GM19239 (cell line): ENCODE results near the gene PRKCQ.
"Not testable (repeated sequence)": the region's sequence is repeated elsewhere in the genome, so short reads cannot be mapped to it uniquely, and the experiment has no call there.

ENCODE experiments used
- DNase-seq: peaks from one replicate; pipeline ENCODE4 v3.0.0; 2011; ENCODE audit warnings: low spot score; ENCODE audit not compliant: insufficient read length
- FAIRE-seq: peaks from 2 replicates; lab custom pipeline; 2011; peaks lifted over from hg19 to GRCh38; lab: Jason Lieb, UNC

PRKCQ gene

DNA sequence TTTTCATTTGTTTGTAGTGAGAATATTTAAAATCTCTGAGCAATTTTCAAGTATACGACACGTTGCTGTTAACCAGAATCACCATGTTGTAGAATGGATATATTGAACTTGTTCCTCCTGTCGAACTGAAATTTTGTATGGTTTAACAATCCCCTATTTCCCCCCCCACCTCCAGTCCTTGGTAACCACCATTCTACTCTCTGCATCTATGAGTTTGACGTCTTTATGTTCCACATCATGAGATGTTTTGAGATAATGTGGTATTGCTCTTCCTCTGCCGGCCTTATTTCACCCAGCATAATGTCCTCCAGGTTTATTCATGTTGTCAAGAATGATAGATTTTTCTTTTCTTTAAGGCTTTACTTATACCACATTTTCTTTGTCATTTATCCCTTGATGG, 17.4 kb upstream of the PRKCQ start:
- FAIRE-seq, result no peak
- no peak for DNase-seq

DNA sequence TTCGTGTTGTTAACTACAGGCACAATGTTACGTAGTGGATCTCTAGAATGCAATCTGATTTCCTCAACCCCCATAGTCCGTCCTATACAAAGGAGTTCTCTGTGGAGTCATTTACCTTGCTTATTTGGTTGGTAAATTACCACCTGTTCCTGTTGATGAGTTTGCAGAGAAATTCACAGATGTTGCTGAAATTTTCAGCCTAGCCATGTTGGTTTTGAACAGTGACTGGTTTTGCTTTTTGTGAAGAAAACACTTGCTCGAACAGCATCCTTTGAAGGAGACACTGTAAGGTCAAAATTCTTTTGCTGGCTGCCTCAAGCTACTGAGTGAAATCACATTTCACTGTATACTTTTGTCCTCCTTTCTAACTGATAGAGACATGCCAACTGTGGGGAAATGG, 15.4 kb upstream of the PRKCQ start:
- DNase-seq (no peak), FAIRE-seq (no peak)

DNA sequence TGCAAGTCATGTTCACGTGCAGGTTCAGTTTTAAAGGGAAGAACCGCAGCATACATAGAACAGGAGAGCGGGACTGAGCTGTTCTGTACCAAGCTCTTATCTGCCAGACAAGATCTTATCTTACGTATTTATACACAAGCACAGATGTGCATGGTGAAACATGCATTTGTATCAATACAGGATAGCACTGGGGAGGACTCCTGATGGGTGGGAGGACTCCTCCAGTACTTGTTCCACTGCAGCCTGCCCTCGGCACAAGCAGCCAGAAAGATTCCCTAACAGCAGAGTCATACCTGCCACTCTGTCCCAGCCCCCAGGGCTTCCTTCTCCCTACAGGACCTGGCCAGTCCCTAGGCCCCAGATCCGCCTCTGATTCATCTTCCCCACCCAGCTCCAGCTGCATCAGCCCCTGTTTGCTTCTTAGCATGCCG, 13.2 kb upstream of the PRKCQ start:
- no peak for DNase-seq
- FAIRE-seq, result no peak

DNA sequence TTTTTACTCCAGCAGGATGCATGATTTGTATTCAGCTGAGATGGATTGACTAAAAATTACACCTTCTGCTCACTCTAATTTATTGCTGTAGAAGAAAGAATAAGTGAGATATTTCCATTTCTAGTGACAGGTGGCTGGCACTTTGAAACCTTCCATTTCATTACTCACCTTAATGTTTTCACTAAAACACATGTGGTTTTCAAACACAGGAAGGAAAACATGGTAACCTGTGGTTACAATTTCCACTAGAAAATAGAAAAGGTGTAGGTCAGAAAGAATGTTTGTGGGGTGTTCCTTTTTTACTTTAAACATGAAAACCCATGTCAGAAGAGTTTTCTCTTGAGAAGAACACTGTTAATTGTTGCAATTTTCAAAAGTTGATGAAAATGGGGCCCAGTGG, 12.0 kb upstream of the PRKCQ start:
- no peak for DNase-seq
- FAIRE-seq, result no peak

DNA sequence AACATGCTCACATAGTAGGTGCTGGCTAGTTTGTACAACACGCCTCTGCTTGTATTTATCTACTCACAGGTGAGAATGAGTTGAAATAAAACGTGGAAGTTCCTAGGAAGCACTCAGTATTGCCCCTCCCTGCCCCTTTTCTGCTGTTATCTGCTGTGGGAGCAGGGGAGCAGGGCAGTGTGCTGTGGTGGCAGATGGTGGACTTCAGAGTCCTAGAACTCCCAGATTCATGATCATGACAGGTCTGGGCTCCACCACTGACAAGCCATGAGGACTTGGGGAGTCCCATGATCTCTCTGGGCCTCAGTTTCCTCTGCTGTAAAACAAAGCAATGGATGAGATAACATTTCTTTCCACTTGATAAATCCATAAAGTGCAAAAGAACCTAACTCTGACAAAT, 11.6 kb upstream of the PRKCQ start:
- DNase-seq (no peak), FAIRE-seq (no peak)

DNA sequence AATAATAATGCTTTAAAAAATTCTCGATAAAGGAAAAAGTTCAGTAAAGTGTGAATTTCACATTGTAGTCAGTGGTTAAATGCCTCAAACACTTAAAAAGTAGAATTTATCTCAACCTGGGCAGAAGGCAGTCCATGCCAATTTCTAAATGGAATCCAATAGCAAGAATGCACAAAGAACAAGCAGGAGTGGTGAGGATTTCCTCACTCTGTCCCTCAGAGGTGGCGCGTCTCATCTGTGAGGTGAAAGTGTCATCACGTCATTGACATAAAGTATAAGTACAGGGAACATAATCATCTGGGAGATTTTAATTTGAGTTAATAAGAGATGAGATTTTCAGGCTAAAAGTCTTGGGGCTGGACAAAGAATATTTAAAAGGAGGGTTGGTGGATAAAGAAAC, 10.0 kb upstream of the PRKCQ start:
- DNase-seq, result no peak
- no peak for FAIRE-seq

DNA sequence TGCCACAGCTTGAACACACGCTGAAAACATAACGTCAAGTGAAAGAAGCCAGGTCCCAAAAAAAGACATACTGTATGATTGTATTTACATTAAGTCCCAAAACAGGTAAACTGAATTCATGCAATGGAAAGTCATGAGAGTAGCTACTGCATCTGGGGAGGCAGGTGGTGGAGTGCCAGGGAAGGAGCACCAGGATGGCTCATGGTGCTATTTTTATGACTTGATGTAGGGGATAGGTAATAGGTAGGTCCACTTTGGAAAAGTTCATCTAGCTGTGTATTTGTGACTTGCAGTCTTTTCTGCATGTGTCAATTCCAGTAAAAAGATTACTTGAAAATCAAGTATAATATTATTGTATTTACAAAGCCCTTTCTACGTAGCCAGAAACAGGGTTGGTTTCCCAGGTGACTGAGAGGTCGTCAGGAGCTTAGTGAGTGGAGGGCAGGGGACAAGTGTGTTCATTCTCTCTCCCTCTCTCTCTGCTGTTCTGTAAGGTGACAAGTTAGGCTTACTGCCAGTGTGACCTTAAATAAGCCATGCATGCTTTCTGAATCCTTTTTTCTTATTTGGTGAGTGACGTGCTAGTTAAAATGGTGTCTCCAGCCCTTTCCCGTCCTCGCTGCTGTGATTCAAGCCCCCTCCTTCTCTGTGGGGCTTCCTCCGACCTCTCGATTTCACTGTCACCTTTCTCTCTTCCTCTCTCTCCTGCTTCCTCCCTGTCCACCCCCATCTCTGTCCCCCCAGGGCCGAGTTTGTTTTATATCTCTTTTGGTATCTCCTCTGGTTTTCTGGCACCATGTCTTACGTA, 9.4 kb upstream of the PRKCQ start:
- FAIRE-seq (no peak), DNase-seq (no peak)

DNA sequence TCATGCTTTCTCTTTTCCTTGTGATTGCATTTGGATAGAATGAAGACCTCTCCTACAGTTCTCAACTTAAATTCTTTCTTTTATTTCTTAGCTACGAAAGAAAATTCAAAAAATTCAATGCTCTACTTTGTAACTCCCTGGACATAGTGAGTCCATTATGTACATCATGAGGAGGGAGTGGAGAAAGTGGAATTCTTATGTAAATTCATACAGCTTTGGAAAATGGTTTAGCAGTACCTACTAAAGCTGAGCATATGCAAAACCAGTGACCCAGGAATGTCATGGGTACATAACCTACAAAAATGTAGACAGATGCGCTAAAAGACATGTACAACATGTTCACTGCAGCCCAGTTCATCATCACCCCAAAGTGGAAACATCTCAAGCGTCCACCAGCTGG, 8.8 kb upstream of the PRKCQ start:
- FAIRE-seq, result no peak
- DNase-seq, result no peak

DNA sequence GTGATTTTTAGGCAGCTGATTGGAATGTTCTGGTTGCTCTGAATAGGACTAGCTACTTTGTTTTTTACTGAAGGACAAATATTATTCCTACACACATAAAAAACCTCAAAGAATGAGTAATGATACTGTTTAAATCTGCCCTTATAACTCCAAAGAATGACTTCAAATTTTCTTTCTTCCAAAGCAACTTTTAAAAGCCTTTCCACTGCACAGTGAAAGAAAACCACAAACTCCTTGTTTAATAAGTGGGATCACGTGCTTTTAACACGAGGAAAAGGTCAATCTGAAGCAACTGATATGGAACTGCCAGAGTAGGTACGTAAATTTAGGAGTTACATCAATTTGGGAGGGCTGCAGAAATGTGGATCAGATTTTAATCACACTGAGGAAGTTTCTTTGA, 8.0 kb upstream of the PRKCQ start:
- FAIRE-seq (no peak), DNase-seq (no peak)

DNA sequence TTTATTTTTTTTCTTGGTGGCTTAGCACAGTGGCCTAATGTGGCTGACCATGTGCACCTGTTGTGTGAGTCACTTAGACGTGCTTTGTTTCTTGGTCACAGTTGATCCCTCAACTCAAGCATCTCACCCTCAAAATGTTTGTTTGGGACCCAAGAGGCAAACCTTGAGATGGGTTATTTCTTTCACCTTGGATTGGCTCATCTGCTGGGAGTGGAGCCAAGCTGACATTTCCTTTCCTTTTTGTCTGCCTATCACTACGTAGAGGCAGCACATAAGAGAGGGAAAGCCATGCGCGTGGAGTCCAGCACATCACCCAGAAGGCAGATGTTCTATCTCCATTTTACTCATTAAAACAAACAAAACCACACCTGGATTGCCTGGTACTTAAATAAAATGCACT, 6.4 kb upstream of the PRKCQ start:
- DNase-seq, result no peak
- no peak for FAIRE-seq

DNA sequence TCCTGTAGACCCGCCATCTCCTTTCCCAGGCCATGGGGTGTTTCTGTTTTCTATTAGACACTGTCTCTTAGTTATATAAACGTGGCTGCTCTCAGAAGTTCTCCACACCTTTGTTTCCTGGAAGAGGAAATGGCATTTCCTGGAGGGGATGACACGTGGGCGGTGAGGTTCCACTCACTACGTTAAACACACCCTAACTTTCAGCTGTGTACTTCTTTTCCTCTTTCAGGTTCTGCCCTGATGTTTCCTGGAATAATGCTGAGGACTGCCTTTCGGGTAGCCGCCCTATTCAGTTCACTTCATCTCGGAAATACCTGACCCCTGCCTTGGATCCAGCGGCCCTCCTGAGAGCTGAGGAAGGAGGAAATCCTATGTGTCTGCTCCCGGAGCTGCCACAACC, 3.4 kb upstream of the PRKCQ start:
- FAIRE-seq (no peak), DNase-seq (no peak)

DNA sequence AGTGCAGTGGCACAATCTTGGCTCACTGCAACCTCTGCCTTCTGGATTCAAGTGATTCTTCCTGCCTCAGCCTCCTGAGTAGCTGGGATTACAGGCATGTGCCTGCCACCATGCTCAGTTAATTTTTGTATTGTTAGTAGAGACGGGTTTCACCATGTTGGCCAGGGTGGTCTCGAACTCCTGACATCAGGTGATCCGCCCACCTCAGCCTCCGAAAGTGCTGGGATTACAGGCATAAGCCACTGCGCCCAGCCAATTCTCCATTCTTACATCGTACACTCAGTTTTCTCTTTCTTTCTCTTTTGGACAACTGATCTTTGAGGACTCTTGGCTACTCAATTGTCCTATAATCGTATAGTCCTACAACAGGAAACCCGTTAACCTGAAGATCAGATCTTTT, 2.8 kb upstream of the PRKCQ start:
- not testable (repeated sequence) for DNase-seq, FAIRE-seq

DNA sequence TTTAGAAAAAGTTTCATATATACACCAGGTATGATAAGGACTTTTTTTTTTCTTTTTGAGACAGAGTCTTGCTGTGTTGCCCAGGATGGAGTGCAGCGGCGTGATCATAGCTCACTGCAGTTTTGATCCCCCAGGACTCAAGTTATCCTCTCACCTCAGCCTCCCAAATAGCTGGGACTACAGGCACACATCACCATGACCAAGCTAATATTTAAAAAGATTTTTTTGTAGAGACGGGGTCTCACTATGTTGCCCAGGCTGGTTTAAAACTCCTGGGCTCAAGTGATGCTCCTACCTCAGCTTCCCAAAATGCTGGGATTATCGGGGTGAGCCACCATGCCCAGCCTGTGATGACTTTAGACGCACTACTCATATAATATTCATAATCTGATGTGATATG, 2.2 kb upstream of the PRKCQ start:
- FAIRE-seq, result no peak

DNA sequence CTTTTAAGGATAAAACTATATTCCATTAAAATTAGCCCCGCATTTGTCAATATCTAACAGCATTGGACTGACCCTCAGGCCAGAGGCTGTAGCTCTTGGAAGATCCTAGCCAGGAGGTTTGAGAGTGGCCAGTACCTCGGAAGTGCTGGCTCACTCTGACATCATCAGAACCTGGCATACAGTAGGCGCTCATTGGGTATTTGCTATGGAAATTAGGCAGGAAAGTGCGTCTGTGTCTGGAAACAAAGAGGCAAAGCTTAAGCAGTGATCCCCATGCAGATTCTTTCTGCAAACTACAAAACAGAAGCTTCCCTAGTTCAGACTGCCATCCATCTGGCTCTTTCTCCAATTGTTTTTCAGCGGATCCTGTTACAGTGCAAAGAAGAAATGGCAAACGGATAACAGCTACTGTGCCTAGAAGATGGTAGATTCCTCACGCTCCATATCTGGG, 1.7 kb upstream of the PRKCQ start:
- no peak for FAIRE-seq
- DNase-seq, result no peak

More for the DNA sequence above, 2.2 kb upstream of the PRKCQ start:
- DNase-seq, result no peak

DNA sequence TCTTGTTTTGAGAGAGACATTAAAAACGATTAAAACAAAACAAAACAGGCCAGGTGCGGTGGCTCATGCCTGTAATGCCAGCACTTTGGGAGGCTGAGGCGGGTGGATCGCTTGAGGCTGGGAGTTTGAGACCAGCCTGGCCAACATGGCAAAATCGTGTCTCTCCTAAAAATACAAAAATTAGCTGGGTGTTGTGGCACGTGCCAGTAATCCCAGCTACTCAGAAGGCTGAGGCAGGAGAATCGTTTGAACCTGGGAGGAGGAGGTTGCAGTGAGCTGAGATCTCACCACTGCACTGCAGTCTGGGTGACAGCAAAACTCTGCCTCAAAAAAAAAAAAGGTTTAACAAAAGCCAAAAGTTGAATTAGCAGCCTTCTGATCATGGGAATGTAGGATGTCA, 1.1 kb upstream of the PRKCQ start:
- not testable (repeated sequence) for FAIRE-seq

DNA sequence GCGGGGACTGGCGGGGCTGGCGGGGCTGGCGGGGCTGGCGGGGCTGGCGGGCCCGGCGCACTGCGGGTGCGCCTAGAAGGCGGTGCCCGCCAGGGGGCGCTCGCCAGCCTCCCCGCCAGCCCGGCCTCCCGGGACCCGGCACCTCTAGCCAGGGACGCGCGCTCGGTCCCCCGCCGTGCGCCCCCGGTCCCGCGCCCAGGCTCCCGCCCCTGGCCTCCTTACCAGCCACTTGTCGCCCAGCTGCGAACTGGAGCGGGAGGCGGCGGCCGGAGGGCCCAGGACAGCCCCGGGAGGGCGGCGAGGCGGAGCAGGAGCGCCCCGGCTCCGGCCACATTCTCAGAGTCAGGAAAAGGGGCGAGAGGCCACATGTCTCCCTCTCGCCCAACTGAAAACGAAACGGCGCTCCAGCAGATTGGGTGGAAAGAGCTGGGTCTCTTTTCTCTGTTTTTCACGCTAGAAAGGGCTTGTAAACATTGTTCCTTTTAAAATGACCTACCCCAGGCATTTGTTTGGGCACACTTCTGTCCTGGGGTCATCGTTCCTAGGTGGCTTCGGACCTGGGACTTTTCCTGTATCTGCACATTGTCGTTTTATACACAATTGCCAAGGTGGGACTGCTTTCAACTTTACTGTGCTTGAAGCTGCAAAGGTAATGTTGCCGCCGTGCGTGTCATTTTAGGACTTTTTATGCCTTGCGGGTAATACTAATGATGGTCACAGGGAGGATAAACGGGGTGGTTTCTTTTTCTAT, 378 bp upstream of the PRKCQ start:
- no peak for FAIRE-seq
- DNase-seq, result peak; percentile 80

More for the DNA sequence above, 1.1 kb upstream of the PRKCQ start:
- DNase-seq, result not testable (repeated sequence)

DNA sequence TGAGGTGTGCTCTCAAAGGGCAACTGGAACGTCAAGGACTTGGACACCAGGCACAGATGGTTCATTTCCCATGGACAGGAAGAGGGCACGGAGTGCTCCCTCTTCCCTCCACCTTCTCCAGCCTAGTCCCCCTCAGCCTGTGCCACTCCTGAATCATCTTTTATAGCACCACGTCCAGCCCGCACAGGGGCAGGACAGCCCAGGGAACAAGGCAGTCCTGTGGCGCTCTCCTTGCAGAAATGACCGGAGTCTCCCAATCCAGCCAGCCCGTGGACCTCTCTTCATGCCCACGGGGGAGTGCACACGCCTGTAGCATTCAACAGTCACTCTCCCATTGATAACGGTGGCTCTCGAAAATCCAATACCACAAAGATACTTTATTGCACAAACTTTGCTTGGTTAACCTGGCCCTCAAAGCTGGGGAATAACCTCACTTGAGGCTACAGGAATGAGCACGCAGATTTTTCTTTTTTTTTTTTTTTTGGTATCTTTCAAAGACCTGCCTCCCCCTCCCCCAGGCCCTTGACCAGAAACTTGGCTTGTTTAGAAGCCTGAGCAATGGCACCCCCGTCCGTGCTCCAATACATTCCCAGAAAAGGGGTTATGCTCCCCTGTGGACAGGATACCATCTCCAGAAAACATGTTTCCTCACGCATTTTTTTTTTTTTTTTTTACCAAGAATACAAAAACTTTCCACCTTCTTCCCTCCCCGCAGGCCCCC, 733 bp downstream of the PRKCQ start:
- FAIRE-seq, result no peak
- DNase-seq, result no peak

DNA sequence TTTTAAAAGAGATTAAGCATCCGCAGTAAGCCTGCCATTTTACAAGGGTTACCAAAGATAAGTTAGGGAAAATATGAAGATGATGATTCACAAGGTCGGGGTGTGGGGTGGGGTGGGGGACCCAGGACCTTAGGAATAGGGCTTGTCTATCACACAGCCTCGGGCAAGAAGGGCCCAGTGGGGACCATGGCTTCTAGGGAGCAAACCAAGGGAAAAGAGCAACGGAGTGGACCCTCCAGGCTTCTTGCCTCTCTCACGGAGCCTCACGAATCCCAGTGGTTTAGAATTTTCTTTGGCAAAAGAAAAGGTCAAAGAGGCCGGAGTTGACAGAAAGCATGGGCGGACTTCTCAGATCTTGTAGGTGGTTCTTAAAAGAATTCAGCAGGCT, 1.3 kb downstream of the PRKCQ start:
- FAIRE-seq (no peak), DNase-seq (no peak)

DNA sequence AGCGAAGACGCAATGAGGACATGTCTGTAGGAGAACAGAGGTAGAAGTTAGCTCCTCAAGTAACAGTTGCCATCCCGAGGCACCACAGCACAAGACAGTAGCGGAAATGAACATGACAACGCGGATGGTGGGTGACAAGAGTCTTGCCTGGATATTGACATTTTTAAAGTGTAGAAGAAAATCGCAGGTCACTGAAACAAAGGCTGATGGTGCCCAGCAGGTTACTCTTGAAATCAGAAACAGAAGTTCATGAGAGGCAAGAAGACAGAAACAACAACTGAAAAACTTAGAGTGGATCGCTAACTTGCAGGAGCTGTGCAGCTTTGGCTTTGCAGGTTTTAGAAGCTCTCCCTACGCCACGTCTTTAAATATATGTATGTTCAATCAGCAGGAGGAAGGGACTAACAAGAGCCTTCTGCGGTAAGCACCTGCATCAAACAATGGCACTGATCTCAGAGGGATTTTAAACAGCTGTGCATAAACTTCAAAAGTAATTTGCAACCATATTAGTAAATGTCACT, 1.8 kb downstream of the PRKCQ start:
- FAIRE-seq (no peak), DNase-seq (no peak)

DNA sequence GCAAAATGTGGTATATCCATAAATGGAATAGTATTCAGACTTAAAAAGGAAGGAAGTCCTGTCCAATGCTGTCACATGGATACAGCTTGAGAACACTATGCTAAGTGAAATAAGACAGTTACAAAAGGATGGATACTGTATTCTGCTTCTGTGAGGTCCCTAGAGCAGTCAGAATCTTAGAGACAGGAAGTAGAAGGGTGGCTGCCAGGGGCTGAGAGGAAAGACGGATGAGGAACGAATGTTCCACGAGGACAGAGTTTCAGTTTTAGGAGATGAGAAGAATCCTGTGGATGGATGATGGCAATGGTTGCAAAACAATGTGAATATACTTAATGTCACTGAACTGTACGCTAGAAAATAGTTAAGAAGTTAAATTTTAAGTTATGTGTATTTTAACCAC, 3.8 kb downstream of the PRKCQ start:
- peak; percentile 42 for FAIRE-seq
- no peak for DNase-seq
